ENCODE measurements around the gene USP3. TPM values are rescaled to one million over a fixed set of nuclear protein-coding genes. Genes with fewer than 3 reads are reported as not detected.

Gene USP3
- total and polyA plus RNA-seq, 2 of the 13 experiments (the other 11 are each of a cell fraction or from before 2014, with no cell fraction given), result 14.3 to 61.2 TPM

GRCh38 chr15:63600616-63601025, 96.2 kb downstream of the USP3 start (continued):
- TF ChIP-seq ZBTB4 (CRISPR knock-in tag; IDR thresholded peaks at IDR 0.05; ENCODE audit: borderline replicate concordance), result 0 out of 2 replicates have a peak, but pooled peaks have one; percentile 16
- no peak for TF ChIP-seq ZNF704 (CRISPR knock-in tag; IDR thresholded peaks at IDR 0.05; ENCODE audit: borderline replicate concordance)
- peak; percentile 47; the same call in 1 of the 2 replicates for TF ChIP-seq ZNF263 (CRISPR knock-in tag; IDR thresholded peaks at IDR 0.05)
- TF ChIP-seq IRF1 (CRISPR knock-in tag; IDR thresholded peaks at IDR 0.05; ENCODE audit: low read depth), result no peak
- no peak for TF ChIP-seq HIVEP1 (CRISPR knock-in tag; IDR thresholded peaks at IDR 0.05)
- no peak for TF ChIP-seq CREM (IDR thresholded peaks at IDR 0.05)
- no peak for TF ChIP-seq CREM (CRISPR knock-in tag; IDR thresholded peaks at IDR 0.05)
- TF ChIP-seq NRL (CRISPR knock-in tag; IDR thresholded peaks at IDR 0.05; ENCODE audit: borderline replicate concordance), result no peak
- no peak for TF ChIP-seq NR3C1 (CRISPR knock-in tag; IDR thresholded peaks at IDR 0.05)
- no peak for TF ChIP-seq CENPX (CRISPR knock-in tag; IDR thresholded peaks at IDR 0.05)
- TF ChIP-seq RXRB (CRISPR knock-in tag; IDR thresholded peaks at IDR 0.05; ENCODE audit: borderline replicate concordance), result no peak
- TF ChIP-seq BRF2 (CRISPR knock-in tag; IDR thresholded peaks at IDR 0.05), result peak; percentile 14; the same call in 1 of the 2 replicates
- no peak for TF ChIP-seq THAP8 (CRISPR knock-in tag; IDR thresholded peaks at IDR 0.05; ENCODE audit: borderline replicate concordance)
- TF ChIP-seq RFXANK (CRISPR knock-in tag; IDR thresholded peaks at IDR 0.05), result no peak
- TF ChIP-seq ATF2 (CRISPR knock-in tag; IDR thresholded peaks at IDR 0.05), result no peak
- peak; percentile 82 for TF ChIP-seq SAP130 (CRISPR knock-in tag; IDR thresholded peaks at IDR 0.05; ENCODE audit: low read depth)
- TF ChIP-seq ZNF781 (CRISPR knock-in tag; IDR thresholded peaks at IDR 0.05; ENCODE audit: borderline replicate concordance, not compliant biosample characterization), result no peak
- TF ChIP-seq ZNF644 (CRISPR knock-in tag; IDR thresholded peaks at IDR 0.05; ENCODE audit: low read depth), result no peak
- no peak for TF ChIP-seq KDM1A (CRISPR knock-in tag; IDR thresholded peaks at IDR 0.05)
- TF ChIP-seq HINFP (CRISPR knock-in tag; IDR thresholded peaks at IDR 0.05; ENCODE audit: low read depth), result no peak
- no peak for TF ChIP-seq ZMYM3 (CRISPR knock-in tag; IDR thresholded peaks at IDR 0.05)

All from HepG2 (cell line).